ENCODE measurements around the gene TNFRSF13B.
"Not testable (repeated sequence)": the region's sequence is repeated elsewhere in the genome, so short reads cannot be mapped to it uniquely, and the experiment has no call there.

Gene TNFRSF13B

GRCh38 chr17:17004997-17005614, 33.2 kb upstream of the TNFRSF13B start:
- DNase-seq, result not testable (repeated sequence)

DNA sequence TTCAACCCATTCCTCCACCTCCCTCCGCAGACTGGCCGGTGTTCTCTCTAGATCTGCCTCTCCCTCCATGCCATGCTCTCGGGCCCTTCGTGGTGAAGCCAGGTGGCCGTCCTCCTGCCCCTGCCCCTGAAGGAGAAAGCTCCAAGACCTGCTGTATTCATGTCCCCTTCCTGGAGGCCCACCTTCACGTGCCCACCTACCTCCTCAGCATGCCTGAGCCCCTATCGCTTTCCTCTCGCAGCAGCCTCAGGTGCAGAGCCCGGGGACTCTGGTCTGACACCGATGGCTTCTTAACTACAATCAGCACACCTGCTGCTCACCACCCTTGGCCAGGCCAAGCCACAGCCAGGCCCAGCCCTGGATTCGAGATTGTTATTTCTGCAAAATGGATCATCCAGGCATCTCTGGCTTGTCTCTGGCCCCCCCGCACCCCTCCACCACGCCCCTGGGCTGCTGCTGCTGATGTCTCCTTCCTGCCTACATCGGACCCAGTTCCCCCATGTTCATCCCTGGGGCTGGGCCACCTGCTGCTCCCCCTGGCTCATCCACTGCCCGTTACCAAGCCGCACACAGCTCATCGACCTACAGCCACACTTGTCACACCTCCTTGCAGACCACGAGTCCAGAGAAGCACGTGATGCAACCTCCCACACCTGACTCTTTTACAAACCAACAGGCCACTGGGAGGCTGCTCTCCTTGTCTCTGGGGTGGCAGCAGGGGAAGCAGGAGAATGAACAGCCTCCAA, 32.5 kb upstream of the TNFRSF13B start:
- DNase-seq, result no peak

DNA sequence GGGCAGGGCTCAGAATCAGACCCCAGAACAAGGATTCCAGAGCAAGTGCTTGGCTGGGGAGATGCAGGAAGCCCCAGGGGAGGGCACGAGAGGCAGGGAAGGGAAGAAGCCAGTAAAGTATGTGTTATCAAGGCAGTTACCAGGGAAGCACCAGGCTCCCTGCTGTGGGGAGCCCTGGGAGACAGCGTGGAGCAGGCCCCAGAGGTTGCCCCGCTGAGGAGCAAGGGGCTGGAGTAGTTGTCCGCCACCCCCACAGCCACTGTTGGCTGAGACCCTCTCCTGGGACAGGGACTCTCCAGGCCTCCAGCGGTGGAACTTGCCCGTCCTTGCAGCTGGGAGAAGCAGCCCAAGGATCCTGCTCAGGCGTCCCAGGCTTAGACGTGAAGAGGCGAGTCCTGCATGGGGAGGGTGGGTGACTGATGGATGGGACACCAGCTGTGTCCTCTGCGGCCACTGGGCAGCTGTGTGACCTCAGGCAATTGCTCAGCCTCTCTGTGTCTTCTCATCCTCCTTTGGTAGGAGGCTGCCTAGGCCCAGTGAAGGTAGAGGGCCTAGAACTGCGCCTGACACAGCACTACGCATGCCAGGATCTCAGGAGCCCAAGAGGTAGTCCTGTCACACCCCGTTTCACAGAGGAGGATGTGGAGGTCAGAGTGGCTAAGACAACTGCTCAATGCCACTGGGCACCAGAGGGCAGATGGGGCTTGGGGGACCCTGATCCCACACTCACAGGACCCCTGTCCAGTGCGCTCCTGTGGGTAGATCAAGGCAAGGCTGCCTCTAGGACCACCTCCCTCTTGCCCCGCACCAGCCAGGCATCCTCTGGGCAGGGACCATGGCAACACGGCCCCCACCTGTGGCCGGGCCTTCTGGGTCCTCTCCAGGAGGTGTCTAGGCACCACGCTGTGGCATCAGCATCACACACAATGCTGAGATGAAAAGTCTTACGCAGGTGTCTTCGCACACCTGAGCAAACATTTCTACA, 31.1 kb upstream of the TNFRSF13B start:
- not testable (repeated sequence) for DNase-seq

GRCh38 chr17:17001874-17002520, 30.1 kb upstream of the TNFRSF13B start:
- peak in 1 of 2 experiments; percentile 75 for DNase-seq

DNA sequence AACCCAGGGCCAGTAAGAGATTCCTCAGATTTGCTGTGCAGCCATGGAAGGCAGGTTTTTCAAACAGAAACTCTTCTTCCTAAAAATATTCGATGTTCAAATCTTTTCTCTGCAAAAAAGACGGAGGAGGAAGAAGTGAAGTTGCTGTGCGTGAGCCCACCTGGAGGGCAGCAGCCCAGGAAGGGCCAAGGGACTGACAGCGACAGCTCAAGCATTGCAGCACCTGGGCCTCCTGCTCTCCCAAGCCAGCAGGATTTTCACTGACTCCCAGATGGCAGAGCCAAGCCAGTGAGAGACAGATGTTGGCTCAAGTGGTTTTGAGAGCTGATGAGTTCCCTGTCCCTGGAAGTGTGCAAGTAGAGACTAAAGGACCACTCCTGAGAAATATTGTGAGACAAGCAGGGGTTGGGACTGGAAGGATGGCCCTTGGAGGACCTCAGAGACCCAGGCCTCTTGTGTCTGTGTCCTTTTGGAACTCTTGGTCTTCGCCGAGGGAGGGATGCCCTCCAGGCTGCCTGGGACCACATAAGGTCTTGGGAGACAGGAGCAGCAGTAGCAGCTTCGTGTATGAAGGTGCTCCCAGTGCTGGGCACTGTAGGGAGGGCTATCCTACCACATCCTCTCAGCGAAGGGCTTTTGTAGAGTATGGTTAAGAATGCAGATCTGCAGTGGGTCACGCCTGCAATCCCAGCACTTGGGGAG, 29.3 kb upstream of the TNFRSF13B start:
- DNase-seq, result no peak

- no peak for DNase-seq
Measured at GRCh38 chr17:16999931-17000625, 28.2 kb upstream of the TNFRSF13B start.

GRCh38 chr17:16997514-16998429, 25.9 kb upstream of the TNFRSF13B start:
- DNase-seq, result no peak

GRCh38 chr17:16996726-16997125, 24.8 kb upstream of the TNFRSF13B start:
- DNase-seq, result not testable (repeated sequence)

DNA sequence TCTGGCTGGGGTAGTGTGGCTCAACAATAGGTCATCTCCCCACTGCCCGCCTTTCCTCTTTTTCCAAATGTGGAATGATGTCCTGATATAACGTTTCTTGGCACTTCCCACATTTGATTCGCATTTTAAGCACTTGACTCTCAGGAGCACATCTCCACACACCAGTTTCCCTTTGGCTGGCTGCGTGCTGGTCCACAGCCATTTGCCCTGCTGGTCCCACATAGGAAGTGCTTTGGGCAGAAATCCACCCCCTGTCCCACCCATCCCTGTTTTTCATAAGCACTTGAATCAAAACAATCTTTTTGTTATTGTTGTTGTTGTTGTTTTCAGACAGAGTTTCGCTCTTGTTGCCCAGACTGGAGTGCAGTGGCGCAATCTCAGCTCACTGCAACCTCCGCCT, 24.0 kb upstream of the TNFRSF13B start:
- DNase-seq, result no peak

- no peak for DNase-seq
Measured at GRCh38 chr17:16994631-16995030, 22.7 kb upstream of the TNFRSF13B start.

- peak; percentile 18 to 48 for DNase-seq
Measured at GRCh38 chr17:16991349-16992009, 19.6 kb upstream of the TNFRSF13B start.

DNA sequence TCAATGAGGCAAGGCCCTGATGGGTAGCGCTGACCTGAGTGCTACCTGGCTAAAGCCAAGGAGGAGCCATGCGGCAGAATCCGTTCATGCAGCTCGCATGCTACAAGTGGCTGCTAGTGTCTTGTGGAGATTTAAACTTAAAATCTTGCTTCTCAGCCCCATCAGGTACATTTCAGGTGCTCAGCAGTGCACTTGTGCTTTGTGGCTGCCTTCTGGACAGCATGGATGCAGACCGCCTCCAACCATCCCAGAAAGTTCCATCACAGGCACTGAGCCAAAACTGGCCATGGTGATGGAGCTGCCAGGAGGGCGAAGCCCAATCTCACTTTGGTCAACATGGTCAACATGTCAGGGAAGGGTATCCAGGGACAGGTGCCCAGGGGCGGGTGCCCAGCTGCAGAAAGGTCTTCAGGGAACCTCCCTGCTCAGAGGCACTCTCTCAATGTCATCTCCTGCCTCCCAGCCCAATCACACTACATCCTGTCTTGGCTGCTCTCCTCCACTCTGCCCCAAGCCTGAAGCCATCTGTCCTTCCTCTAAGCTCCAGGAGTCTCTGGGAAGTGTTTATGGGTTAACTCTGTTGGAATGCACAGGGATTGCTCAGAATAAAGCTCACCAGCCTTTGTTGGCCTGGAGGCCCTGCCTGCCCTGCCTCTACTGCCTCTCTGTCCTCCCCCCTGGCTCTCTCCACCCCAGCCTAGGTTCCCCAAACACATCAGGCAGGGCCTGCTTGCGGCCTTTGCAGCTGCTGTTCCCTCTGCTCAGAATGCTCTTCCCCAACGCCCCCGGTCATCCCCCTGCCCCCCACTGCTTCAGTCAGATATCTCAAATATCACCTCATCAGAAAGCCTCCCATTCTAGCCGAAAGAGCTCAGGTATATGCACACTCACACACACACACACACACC, 18.3 kb upstream of the TNFRSF13B start:
- peak in 1 of 2 experiments; percentile 24 for DNase-seq

GRCh38 chr17:16989230-16989952, 17.5 kb upstream of the TNFRSF13B start:
- DNase-seq, result no peak

- DNase-seq, result no peak
Measured at GRCh38 chr17:16988749-16989229, 16.9 kb upstream of the TNFRSF13B start.

DNA sequence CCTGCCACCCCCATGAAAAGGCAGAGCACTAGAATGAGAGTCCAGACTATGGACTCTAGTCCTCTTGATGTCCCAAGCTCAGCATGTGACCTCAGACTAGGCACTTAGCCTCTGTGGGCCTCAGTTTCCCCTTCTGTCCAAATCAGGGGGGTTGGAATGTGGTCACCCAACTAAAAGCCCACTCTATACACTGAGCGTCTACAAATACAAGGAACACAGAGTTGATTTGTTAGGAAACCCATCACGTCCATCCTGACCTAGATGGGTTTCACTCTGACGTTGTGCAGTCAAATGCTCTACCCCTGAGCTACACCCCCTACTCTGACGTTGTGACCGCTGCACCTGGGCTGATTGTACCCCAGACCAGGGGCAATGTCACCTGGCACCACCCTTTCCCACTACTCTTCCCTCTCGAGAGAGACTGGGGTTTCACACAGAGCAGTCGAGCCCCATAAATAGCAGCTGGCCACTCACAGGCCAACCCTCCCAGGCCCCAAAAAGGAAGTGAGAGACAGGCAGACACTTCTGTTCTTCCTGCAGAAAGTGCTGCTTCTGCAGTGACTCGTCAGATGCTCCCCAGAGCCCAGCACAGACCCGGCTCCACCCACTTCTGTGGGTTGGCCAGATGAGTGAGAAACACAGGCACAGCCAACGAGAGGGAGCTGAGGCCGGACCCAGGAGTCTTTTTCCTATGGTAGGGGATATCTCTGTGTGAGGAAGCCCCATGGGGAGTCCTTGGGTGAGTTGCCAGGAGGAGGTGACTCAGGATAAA, 16.1 kb upstream of the TNFRSF13B start:
- DNase-seq, result no peak

- DNase-seq, result no peak
Measured at GRCh38 chr17:16987066-16987829, 15.3 kb upstream of the TNFRSF13B start.
